Stimulated activated CD8-positive, alpha-beta memory T cell treated with anti-CD3 and anti-CD28 coated beads, Interleukin-7, amount 100 ng/mL, for 4 hours (primary cell): ENCODE measurements around the gene CALML3.

Experiments used
- DNase-seq, 2 donors: peaks; one replicate each; pipeline ENCODE4 v3.0.0-alpha.2; 2020; ENCODE audit warnings: low read depth in 2 of 2

Gene CALML3

GRCh38 chr10:5491477-5491876, 33.3 kb upstream of the CALML3 start:
- no peak for DNase-seq

- no peak for DNase-seq
Observed at GRCh38 chr10:5492322-5492855, 32.4 kb upstream of the CALML3 start.

- no peak for DNase-seq
Observed at GRCh38 chr10:5492929-5493576, 31.7 kb upstream of the CALML3 start.

GRCh38 chr10:5493691-5494090, 31.1 kb upstream of the CALML3 start:
- no peak for DNase-seq

- no peak for DNase-seq
Observed at GRCh38 chr10:5494611-5495010, 30.1 kb upstream of the CALML3 start.

GRCh38 chr10:5496261-5497250, 28.2 kb upstream of the CALML3 start:
- DNase-seq = no peak

- no peak for DNase-seq
Observed at GRCh38 chr10:5497289-5497688, 27.5 kb upstream of the CALML3 start.

- DNase-seq = no peak
Observed at GRCh38 chr10:5497948-5498730, 26.6 kb upstream of the CALML3 start.

GRCh38 chr10:5498791-5499492, 25.8 kb upstream of the CALML3 start:
- no peak for DNase-seq

- no peak for DNase-seq
Observed at GRCh38 chr10:5499493-5500140, 25.1 kb upstream of the CALML3 start, which contains the start of gene CALML5. CALML5 (minus strand) TSS chr10:5499570; CDS start chr10:5499438, 132 bp downstream.

GRCh38 chr10:5500162-5500670, 24.5 kb upstream of the CALML3 start:
- no peak for DNase-seq

GRCh38 chr10:5500910-5501309, 23.9 kb upstream of the CALML3 start:
- DNase-seq = no peak

GRCh38 chr10:5502061-5502521, 22.7 kb upstream of the CALML3 start:
- no peak for DNase-seq

- no peak for DNase-seq
Observed at GRCh38 chr10:5502571-5503476, 21.9 kb upstream of the CALML3 start.

- DNase-seq = no peak
Observed at GRCh38 chr10:5503477-5503835, 21.3 kb upstream of the CALML3 start.

- no peak for DNase-seq
Observed at GRCh38 chr10:5504146-5505072, 20.4 kb upstream of the CALML3 start.

GRCh38 chr10:5506246-5506645, 18.5 kb upstream of the CALML3 start:
- no peak for DNase-seq
